GM18907 (cell line): ENCODE data around the gene MSL1.

Experiments
- ATAC-seq: cut with Tn5 transposase; IDR thresholded peaks from one replicate; pipeline ENCODE4 v1.9.1; 2021; ENCODE audit warnings: mild to moderate bottlenecking, moderate library complexity; ENCODE audit not compliant: unreplicated experiment

MSL1 gene

GRCh38 chr17:40173778-40174135 is 52.0 kb downstream of the MSL1 start:
- no peak for ATAC-seq

DNA sequence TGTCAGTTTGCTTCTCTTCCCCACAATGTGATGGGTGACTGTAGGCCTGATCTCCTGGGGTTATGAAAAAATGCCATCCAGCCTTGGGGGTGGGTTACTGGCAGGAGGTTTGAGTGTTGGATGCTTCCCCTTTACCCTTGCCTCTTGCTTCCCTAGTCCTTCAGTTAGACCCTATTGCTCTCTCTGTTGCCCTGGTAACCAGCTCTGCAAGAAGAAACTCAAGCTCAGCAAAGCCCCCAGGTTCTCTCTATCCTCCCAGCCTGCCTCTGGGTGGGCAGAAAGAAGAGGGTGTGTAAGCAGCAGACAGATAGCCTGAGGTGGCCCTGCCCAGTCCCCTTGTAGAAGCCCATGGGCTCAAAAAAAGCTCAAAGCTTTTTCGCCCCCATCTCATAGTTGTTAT is 52.7 kb downstream of the MSL1 start:
- ATAC-seq, result no peak

DNA sequence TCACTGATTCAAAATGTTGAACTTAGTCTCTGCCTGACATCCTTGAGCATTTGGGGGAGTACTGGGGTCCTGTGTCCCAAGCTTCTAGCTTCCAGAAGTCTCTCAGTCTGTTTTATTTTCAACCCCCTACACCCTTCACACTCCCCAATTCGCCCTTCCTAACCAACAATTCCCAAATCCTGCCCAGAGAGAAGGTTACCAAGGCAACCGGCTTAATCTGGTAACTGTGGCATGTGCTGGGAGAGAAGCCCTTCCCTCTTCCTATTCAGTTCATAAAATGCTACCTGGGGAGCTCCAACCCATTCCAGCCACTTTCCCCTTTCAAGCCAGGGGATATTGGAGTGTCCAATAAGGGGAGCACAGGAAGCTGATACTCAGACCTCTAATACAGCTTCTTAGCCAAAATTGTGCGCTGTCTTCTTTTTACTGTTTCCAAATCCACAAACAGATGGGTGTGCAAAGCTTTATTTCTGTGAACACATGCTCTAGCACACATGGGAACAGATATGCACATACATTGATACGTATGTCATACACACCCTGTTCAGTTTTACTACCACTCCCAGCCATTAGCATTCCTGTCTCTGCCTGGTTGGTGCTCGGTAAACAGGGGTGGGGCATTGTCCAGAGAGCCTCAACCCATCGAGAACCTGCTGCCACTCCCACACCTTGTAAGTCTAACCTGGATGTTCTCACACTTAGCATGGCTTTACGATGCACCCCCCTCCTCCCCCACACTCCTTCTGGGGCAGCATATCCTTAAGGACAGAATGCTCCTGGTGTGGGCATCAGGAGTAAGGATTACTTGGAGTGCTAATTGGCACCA is 54.4 kb downstream of the MSL1 start:
- no peak for ATAC-seq

DNA sequence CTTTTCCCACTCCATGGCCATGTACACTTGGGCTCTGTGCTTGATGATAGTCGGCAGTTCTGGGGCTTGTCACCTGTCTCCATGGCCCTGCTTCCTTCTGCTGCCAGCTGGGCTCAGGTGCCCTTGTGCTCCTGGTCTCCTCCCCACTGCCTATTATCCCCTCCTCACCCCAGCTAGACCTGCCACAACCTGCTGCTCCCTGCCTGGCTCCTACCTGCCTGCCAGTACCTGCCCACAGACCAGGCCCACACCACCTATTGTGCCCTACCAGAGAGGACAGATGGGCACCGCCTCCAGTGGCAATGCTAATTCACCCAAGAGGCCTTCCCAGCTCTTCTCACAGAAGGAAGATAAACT is 55.0 kb downstream of the MSL1 start:
- ATAC-seq, result no peak

DNA sequence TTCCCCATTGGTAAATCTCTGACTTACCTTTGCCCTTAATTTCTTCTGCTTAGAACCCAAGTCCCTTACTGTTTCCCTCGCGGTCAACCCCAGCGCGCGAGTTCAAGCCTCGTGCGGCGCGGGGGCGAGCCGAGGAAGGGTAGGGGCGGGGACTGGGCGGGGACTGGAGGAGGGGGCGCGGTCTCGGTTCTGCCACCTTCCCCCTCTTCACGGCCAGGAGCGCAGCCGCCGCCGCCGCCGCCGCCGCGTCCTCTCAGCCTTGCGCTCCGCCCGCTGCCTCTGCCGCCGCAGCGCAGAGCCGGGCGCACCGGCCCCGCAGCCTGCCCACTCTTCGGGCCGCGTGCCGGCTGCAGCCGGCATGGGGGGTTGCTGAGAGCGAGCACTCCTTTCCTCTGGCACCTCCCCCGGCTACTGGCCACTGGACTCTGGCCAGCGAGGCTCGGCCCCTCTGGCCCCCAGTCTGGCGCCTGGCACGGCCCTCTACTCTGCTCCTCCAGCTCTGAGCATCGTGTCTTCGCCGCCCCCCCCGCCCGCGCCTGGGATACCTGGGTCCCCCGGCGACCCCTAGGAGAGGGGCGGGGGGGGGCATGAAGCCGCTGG is 55.6 kb downstream of the MSL1 start, which contains the start of gene RAPGEFL1:
RAPGEFL1 (plus strand) TSS at position 196 of the 600 bp plus-strand sequence; CDS start at position 588, 392 bp downstream.
- peak; percentile 45 for ATAC-seq

GRCh38 chr17:40178021-40178601 is 56.3 kb downstream of the MSL1 start:
- ATAC-seq, result no peak

DNA sequence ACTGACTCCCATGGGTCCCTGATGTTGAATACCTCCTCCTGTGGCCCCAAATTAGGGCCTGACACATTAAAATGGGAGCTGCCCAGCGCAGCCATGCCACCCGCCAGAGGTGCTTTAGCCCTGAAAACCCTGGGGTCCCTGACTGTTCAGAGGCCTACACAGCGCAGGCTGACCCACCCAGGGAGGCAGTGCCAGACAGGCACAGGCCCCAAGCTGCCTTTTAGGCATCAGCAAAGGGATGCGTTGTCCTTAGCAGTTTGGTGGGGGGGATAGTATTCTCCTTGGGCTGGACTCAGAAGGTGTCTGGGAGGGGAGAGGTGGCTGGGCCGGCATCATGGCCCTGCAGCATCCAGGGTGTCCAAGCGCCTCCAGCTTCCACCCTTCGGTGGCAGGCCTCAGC is 56.9 kb downstream of the MSL1 start:
- ATAC-seq, result no peak

- no peak for ATAC-seq
Measured at GRCh38 chr17:40179923-40180659, 58.3 kb downstream of the MSL1 start.

DNA sequence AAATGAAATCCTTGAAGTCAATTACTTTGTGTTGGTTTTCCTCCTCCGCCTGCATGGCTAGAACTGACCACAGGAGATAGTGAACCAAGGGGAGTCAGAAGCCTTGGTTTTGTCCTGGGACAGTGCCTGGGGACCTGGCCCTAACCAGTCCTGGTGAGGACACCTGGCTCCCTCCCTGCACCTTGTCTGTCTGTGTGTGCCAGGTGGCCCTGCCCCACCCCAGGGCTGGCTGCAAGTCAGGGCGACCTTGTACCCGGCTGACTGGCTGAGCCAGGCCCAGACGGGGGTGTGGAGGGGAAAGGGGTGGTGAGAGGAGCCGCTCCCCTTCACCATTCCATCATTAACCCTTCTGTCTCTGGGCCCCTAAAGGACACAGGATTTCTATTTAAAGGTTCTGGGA is 58.9 kb downstream of the MSL1 start:
- ATAC-seq, result no peak

- no peak for ATAC-seq
Measured at GRCh38 chr17:40181205-40181604, 59.4 kb downstream of the MSL1 start.

DNA sequence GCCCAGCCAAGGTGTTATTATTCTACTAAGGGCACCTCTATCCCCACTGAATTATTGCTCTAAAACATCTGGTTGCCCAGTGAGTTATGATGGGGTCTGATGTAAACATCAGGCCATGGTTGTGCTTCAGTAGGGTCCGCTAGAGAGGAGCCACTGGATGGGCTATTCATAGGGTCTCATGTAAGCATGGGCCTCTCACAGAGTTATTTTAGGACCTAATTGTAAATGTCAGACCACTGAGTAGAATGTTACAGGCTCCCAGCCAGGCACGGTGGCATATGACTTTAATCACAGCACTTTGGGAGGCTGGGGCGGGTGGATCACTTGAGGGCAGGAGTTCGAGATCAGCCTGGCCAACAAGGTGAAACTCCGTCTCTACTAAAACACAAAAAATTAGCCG is 60.8 kb downstream of the MSL1 start:
- ATAC-seq, result no peak
